ENCODE measurements around the gene ZMYND12. TPM values are rescaled to one million over a fixed set of nuclear protein-coding genes. Genes with fewer than 3 reads are reported as not detected.

The ZMYND12 gene
- total RNA-seq, 1 donor = 3.3 TPM

DNA sequence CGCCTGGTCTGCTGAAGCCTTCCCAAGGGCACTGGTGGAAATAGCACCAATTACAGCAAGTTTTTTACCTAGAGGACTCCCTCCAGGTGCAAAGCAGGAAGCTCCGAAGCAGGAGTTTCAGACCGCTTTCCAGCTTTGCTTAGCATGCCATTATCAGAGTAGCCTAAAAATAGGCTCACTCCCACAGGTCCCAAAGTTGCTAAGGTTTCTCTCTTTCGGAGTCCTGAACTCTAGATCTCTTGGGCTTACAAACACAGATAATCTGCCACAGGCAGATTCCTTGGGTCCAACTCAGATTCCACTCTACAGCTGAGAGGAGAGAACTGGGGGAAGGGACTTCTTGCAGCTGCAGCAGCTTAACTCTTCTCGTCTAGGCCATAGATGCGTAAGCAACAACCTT, 22.5 kb downstream of the ZMYND12 start:
- H2AFZ ChIP-seq (ENCODE audit: low read length) = no peak overlapping the region
- H3K9me3 ChIP-seq (ENCODE audit: low read depth, low read length) = no peaks in the 10 kb centered on the region
- H3K27me3 ChIP-seq (ENCODE audit: insufficient read depth, low read length) = no peaks in the 10 kb centered on the region
- H3K79me2 ChIP-seq (ENCODE audit: insufficient read depth, low read length) = no peaks in the 10 kb centered on the region
- H3K4me1 ChIP-seq (ENCODE audit: insufficient read depth, low read length) = peaks cover 6% of the 10 kb centered on the region
- no peak for DNase-seq (ENCODE audit: insufficient read length, low spot score, missing footprints)
- H3K4me2 ChIP-seq (ENCODE audit: insufficient read depth, low read length) = no peak overlapping the region
- no peaks in the 10 kb centered on the region for H3K36me3 ChIP-seq (ENCODE audit: insufficient read depth, low read length)
- TF ChIP-seq CTCF (IDR thresholded peaks at IDR 0.05; ENCODE audit: extremely low read depth, low read depth, low read length) = no peak
- H4K20me1 ChIP-seq (ENCODE audit: insufficient read depth, low read length) = no peaks in the 10 kb centered on the region
- no peak overlapping the region for H3K4me3 ChIP-seq (ENCODE audit: insufficient read depth, low read length)
- no peak overlapping the region for H3K27ac ChIP-seq (ENCODE audit: low read depth, low read length)

DNA sequence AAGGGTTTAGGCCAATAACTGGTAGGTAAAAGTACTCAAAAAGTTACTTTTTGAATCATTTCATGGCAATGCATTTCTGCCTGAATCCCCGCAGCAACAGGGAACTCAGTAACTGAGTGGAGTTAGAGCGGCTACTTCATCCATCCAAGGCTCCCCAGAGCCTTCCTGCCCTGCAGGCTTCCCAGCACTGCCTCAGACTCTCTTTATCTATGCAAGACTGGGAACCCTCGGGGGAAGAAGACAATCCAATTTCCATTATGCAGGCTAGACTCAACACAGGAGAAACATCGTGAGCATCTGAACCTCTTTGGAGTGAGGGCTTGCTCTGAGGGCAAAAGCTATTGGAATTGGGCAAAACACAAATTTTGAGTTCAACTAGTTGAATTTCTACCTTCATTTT, 23.1 kb downstream of the ZMYND12 start:
- Histone ChIP-seq H4K20me1 (ENCODE audit: insufficient read depth, low read length) (no peaks in the 10 kb centered on the region), H3K4me2 (ENCODE audit: insufficient read depth, low read length) (no peak overlapping the region), H3K79me2 (ENCODE audit: insufficient read depth, low read length) (no peaks in the 10 kb centered on the region), H3K4me3 (ENCODE audit: insufficient read depth, low read length) (no peak overlapping the region), H3K4me1 (ENCODE audit: insufficient read depth, low read length) (peaks cover 6% of the 10 kb centered on the region), H2AFZ (ENCODE audit: low read length) (no peak overlapping the region), H3K36me3 (ENCODE audit: insufficient read depth, low read length) (no peaks in the 10 kb centered on the region), H3K27me3 (ENCODE audit: insufficient read depth, low read length) (no peaks in the 10 kb centered on the region), H3K27ac (ENCODE audit: low read depth, low read length) (no peak overlapping the region), H3K9me3 (ENCODE audit: low read depth, low read length) (no peaks in the 10 kb centered on the region)
- no peak for TF ChIP-seq CTCF (IDR thresholded peaks at IDR 0.05; ENCODE audit: extremely low read depth, low read depth, low read length)
- no peak for DNase-seq (ENCODE audit: insufficient read length, low spot score, missing footprints)

DNA sequence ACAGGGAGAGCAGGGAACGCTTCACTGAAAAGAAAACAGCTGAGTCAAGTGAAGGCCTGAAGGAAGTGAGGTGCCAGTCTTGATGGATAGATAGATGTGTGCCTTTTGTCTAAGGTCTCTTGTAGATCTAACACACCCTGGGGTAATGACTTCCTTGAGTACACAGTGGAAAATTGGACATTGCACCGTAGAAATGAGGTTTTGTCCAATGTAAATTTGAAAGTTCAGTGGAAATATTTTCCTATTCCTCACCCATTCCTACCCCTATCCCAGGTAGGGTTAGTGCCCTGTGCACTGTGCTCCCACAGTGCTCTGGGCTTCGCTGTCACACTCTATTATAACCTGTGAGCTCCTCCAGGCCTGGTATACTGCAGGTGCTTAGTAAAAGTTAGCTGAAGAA, 24.3 kb downstream of the ZMYND12 start:
- H3K36me3 ChIP-seq (ENCODE audit: insufficient read depth, low read length) = no peaks in the 10 kb centered on the region
- TF ChIP-seq CTCF (IDR thresholded peaks at IDR 0.05; ENCODE audit: extremely low read depth, low read depth, low read length) = no peak
- DNase-seq (ENCODE audit: insufficient read length, low spot score, missing footprints) = no peak

GRCh38 chr1:42430286-42431135, 25.3 kb downstream of the ZMYND12 start:
- no peak for DNase-seq (ENCODE audit: insufficient read length, low spot score, missing footprints)
- H3K27me3 ChIP-seq (ENCODE audit: insufficient read depth, low read length) = no peaks in the 10 kb centered on the region
- no peak overlapping the region for H2AFZ ChIP-seq (ENCODE audit: low read length)
- H4K20me1 ChIP-seq (ENCODE audit: insufficient read depth, low read length) = no peaks in the 10 kb centered on the region
- no peaks in the 10 kb centered on the region for H3K9me3 ChIP-seq (ENCODE audit: low read depth, low read length)
- no peak overlapping the region for H3K4me3 ChIP-seq (ENCODE audit: insufficient read depth, low read length)
- peaks cover 6% of the 10 kb centered on the region for H3K4me1 ChIP-seq (ENCODE audit: insufficient read depth, low read length)
- H3K4me2 ChIP-seq (ENCODE audit: insufficient read depth, low read length) = no peak overlapping the region
- no peak for TF ChIP-seq CTCF (IDR thresholded peaks at IDR 0.05; ENCODE audit: extremely low read depth, low read depth, low read length)
- H3K27ac ChIP-seq (ENCODE audit: low read depth, low read length) = no peak overlapping the region
- no peaks in the 10 kb centered on the region for H3K36me3 ChIP-seq (ENCODE audit: insufficient read depth, low read length)
- no peaks in the 10 kb centered on the region for H3K79me2 ChIP-seq (ENCODE audit: insufficient read depth, low read length)

More for the DNA sequence above, 24.3 kb downstream of the ZMYND12 start:
- no peaks in the 10 kb centered on the region for H3K9me3 ChIP-seq (ENCODE audit: low read depth, low read length)
- H3K27me3 ChIP-seq (ENCODE audit: insufficient read depth, low read length) = no peaks in the 10 kb centered on the region
- no peaks in the 10 kb centered on the region for H3K79me2 ChIP-seq (ENCODE audit: insufficient read depth, low read length)
- no peak overlapping the region for H3K4me2 ChIP-seq (ENCODE audit: insufficient read depth, low read length)
- H3K4me1 ChIP-seq (ENCODE audit: insufficient read depth, low read length) = peaks cover 6% of the 10 kb centered on the region
- H4K20me1 ChIP-seq (ENCODE audit: insufficient read depth, low read length) = no peaks in the 10 kb centered on the region
- H2AFZ ChIP-seq (ENCODE audit: low read length) = no peak overlapping the region
- H3K4me3 ChIP-seq (ENCODE audit: insufficient read depth, low read length) = no peak overlapping the region
- H3K27ac ChIP-seq (ENCODE audit: low read depth, low read length) = no peak overlapping the region
